ENCODE data around the gene GEMIN7. TPM values are rescaled to one million over a fixed set of nuclear protein-coding genes. Genes with fewer than 3 reads are reported as not detected.

The GEMIN7 gene
- total and polyA plus RNA-seq, 4 donors = 10.0 to 25.2 (median 19.4) TPM

GRCh38 chr19:45119582-45119981 is 40.5 kb downstream of the GEMIN7 start:
- Histone ChIP-seq H3K27me3 (ENCODE audit: control insufficient read depth in 4 of 4, insufficient read depth in 4 of 4, low read length in 3 of 4) (no peaks in the 10 kb centered on the region), H3K27ac (ENCODE audit: low read depth in 1 of 2, low read length in 2 of 2) (no peak overlapping the region), H3K36me3 (ENCODE audit: control insufficient read depth in 4 of 4, insufficient read depth in 3 of 4, low read depth in 1 of 4, low read length in 3 of 4) (no peaks in the 10 kb centered on the region), H3K9ac (ENCODE audit: low read depth in 1 of 2, low read length in 2 of 2) (no peak overlapping the region), H3K4me1 (ENCODE audit: control insufficient read depth in 4 of 4, insufficient read depth in 4 of 4, low read length in 3 of 4) (no peaks in the 10 kb centered on the region), H3K9me3 (ENCODE audit: control insufficient read depth in 4 of 4, low read length in 3 of 4) (no peaks in the 10 kb centered on the region), H3K4me3 (ENCODE audit: low read depth in 1 of 3, low read length in 3 of 3) (no peak overlapping the region)
- no peak for TF ChIP-seq HNF4G (IDR thresholded peaks at IDR 0.05)
- no peak for TF ChIP-seq FOXA2 (IDR thresholded peaks at IDR 0.05)
- no peak for TF ChIP-seq YY1 (IDR thresholded peaks at IDR 0.05)
- TF ChIP-seq, protein P1, sequence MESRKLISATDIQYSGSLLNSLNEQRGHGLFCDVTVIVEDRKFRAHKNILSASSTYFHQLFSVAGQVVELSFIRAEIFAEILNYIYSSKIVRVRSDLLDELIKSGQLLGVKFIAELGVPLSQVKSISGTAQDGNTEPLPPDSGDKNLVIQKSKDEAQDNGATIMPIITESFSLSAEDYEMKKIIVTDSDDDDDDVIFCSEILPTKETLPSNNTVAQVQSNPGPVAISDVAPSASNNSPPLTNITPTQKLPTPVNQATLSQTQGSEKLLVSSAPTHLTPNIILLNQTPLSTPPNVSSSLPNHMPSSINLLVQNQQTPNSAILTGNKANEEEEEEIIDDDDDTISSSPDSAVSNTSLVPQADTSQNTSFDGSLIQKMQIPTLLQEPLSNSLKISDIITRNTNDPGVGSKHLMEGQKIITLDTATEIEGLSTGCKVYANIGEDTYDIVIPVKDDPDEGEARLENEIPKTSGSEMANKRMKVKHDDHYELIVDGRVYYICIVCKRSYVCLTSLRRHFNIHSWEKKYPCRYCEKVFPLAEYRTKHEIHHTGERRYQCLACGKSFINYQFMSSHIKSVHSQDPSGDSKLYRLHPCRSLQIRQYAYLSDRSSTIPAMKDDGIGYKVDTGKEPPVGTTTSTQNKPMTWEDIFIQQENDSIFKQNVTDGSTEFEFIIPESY (IDR thresholded peaks at IDR 0.05) = no peak
- no peak for TF ChIP-seq FOXA1 (IDR thresholded peaks at IDR 0.05)
- no peak for TF ChIP-seq SP1 (IDR thresholded peaks at IDR 0.05)
- no peak for TF ChIP-seq EGR1 (IDR thresholded peaks at IDR 0.05; ENCODE audit: low read depth in 2 of 2)
- TF ChIP-seq NR2F2 (IDR thresholded peaks at IDR 0.05) = no peak
- TF ChIP-seq GABPA (IDR thresholded peaks at IDR 0.05 in 1 of 2, conservative IDR thresholded peaks at IDR 0.05 in 1 of 2) = no peak
- no peak for TF ChIP-seq MAX (IDR thresholded peaks at IDR 0.05)
- no peak for DNase-seq (ENCODE audit: low spot score)
- WGBS = 86% methylated on average over 6 of the region's 6 CpGs

GRCh38 chr19:45121827-45122345 is 42.8 kb downstream of the GEMIN7 start:
- 92% methylated on average over 11 of the region's 11 CpGs for WGBS
- no peak overlapping the region for H3K27ac ChIP-seq (ENCODE audit: low read depth in 1 of 2, low read length in 2 of 2)
- no peaks in the 10 kb centered on the region for H3K9me3 ChIP-seq (ENCODE audit: control insufficient read depth in 4 of 4, low read length in 3 of 4)
- H3K4me1 ChIP-seq (ENCODE audit: control insufficient read depth in 4 of 4, insufficient read depth in 4 of 4, low read length in 3 of 4) = no peaks in the 10 kb centered on the region
- H3K4me3 ChIP-seq (ENCODE audit: low read depth in 1 of 3, low read length in 3 of 3) = no peak overlapping the region
- DNase-seq (ENCODE audit: low spot score) = no peak
- H3K9ac ChIP-seq (ENCODE audit: low read depth in 1 of 2, low read length in 2 of 2) = no peak overlapping the region
- no peaks in the 10 kb centered on the region for H3K36me3 ChIP-seq (ENCODE audit: control insufficient read depth in 4 of 4, insufficient read depth in 3 of 4, low read depth in 1 of 4, low read length in 3 of 4)
- no peaks in the 10 kb centered on the region for H3K27me3 ChIP-seq (ENCODE audit: control insufficient read depth in 4 of 4, insufficient read depth in 4 of 4, low read length in 3 of 4)
- TF ChIP-seq HNF4G (IDR thresholded peaks at IDR 0.05) (no peak), EGR1 (IDR thresholded peaks at IDR 0.05; ENCODE audit: low read depth in 2 of 2) (no peak), SP1 (IDR thresholded peaks at IDR 0.05) (no peak), YY1 (IDR thresholded peaks at IDR 0.05) (no peak), RXRA (IDR thresholded peaks at IDR 0.05) (no peak), MAX (IDR thresholded peaks at IDR 0.05) (no peak), RAD21 (IDR thresholded peaks at IDR 0.05) (no peak)
- TF ChIP-seq, protein P2, sequence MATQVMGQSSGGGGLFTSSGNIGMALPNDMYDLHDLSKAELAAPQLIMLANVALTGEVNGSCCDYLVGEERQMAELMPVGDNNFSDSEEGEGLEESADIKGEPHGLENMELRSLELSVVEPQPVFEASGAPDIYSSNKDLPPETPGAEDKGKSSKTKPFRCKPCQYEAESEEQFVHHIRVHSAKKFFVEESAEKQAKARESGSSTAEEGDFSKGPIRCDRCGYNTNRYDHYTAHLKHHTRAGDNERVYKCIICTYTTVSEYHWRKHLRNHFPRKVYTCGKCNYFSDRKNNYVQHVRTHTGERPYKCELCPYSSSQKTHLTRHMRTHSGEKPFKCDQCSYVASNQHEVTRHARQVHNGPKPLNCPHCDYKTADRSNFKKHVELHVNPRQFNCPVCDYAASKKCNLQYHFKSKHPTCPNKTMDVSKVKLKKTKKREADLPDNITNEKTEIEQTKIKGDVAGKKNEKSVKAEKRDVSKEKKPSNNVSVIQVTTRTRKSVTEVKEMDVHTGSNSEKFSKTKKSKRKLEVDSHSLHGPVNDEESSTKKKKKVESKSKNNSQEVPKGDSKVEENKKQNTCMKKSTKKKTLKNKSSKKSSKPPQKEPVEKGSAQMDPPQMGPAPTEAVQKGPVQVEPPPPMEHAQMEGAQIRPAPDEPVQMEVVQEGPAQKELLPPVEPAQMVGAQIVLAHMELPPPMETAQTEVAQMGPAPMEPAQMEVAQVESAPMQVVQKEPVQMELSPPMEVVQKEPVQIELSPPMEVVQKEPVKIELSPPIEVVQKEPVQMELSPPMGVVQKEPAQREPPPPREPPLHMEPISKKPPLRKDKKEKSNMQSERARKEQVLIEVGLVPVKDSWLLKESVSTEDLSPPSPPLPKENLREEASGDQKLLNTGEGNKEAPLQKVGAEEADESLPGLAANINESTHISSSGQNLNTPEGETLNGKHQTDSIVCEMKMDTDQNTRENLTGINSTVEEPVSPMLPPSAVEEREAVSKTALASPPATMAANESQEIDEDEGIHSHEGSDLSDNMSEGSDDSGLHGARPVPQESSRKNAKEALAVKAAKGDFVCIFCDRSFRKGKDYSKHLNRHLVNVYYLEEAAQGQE (IDR thresholded peaks at IDR 0.05) = no peak
- TF ChIP-seq, protein P1 (IDR thresholded peaks at IDR 0.05) = no peak
